ENCODE results near the gene DOCK1.
A peak's percentile ranks its signal among the peaks of the same experiment; 100 is the strongest.
"Not testable (repeated sequence)": the region's sequence is repeated elsewhere in the genome, so short reads cannot be mapped to it uniquely, and the experiment has no call there.

Gene DOCK1

GRCh38 chr10:126903656-126904360 is 1.4 kb upstream of the DOCK1 start:
- no peak for DNase-seq

GRCh38 chr10:126904516-126904817 is 761 bp upstream of the DOCK1 start:
- no peak for DNase-seq

- DNase-seq: no peak
These were observed 812 bp downstream of the DOCK1 start for GRCh38 chr10:126905776-126906703.

- no peak for DNase-seq
These were observed 1.6 kb downstream of the DOCK1 start for GRCh38 chr10:126906704-126907422.

GRCh38 chr10:126907423-126907970 is 2.3 kb downstream of the DOCK1 start:
- DNase-seq: no peak

GRCh38 chr10:126908225-126908624 is 3.0 kb downstream of the DOCK1 start:
- DNase-seq: no peak

GRCh38 chr10:126908729-126909128 is 3.5 kb downstream of the DOCK1 start:
- DNase-seq: no peak

- DNase-seq: no peak
These were observed 3.9 kb downstream of the DOCK1 start for GRCh38 chr10:126909147-126909546.

GRCh38 chr10:126910196-126910595 is 5.0 kb downstream of the DOCK1 start:
- DNase-seq: no peak

GRCh38 chr10:126910798-126911197 is 5.6 kb downstream of the DOCK1 start:
- no peak for DNase-seq

- DNase-seq: no peak
These were observed 6.1 kb downstream of the DOCK1 start for GRCh38 chr10:126911301-126911700.

- no peak for DNase-seq
These were observed 8.1 kb downstream of the DOCK1 start for GRCh38 chr10:126913316-126913715.

GRCh38 chr10:126914561-126914960 is 9.3 kb downstream of the DOCK1 start:
- DNase-seq: no peak

GRCh38 chr10:126916952-126917351 is 11.7 kb downstream of the DOCK1 start:
- not testable (repeated sequence) for DNase-seq

- no peak for DNase-seq
These were observed 12.1 kb downstream of the DOCK1 start for GRCh38 chr10:126917375-126917774.

GRCh38 chr10:126917975-126918908 is 13.0 kb downstream of the DOCK1 start:
- peak in 1 of 2 experiments; percentile 34 for DNase-seq

GRCh38 chr10:126919426-126919825 is 14.2 kb downstream of the DOCK1 start:
- no peak for DNase-seq

GRCh38 chr10:126921162-126921561 is 15.9 kb downstream of the DOCK1 start:
- no peak for DNase-seq

GRCh38 chr10:126921974-126922525 is 16.8 kb downstream of the DOCK1 start:
- no peak for DNase-seq

GRCh38 chr10:126924180-126924914 is 19.1 kb downstream of the DOCK1 start:
- DNase-seq: no peak

GRCh38 chr10:126924915-126925300 is 19.7 kb downstream of the DOCK1 start:
- no peak for DNase-seq

All from NCI-H446 (cell line).